ENCODE data around the gene RTP2.

The RTP2 gene

DNA sequence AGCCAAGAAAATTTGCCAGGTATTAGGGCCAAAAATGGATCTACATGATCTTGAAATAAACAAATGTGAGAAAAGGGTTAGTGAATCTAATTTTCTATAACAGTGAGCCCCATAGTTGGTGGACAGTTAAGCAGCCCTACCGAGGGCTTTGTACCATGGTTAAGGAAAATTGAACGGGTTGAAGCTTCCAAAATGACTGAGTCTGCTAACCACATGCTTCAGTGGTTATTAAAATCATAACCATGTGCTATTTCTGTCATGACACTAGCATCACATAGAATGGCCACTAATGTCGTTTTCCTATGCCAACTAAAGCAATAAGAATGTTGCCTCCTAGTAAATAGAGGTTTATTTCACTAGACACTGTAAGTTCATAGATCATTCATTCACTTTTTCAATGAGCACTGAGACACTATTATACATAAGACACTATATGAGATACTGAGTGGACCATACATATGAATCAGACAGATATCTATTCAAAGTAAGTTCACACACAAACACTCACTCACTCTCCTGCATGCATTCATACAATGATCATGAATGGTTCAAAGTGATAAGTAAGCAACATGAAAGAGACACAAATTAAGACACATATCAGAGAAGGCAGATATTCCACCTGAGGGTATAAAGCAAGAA lies 36.5 kb downstream of the RTP2 start:
- no peak for FAIRE-seq

DNA sequence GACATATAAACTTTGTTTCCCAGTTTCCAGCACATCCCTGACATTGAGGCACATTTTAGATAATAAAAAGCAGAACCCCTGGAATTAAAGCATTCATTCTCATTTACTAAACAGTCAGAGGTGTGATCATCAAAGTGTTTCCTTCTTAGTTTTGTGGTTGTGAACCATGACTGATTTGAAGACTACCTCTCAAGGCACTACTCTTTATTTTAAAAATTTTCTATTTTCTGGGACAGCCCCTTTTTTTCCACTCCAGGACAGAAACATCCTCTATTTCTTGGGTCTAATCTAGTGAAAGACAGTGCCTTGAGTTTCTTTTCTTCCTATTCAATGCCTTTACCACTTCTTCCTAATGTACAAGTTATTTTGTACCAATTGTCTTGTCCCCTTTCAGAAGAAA lies 37.3 kb downstream of the RTP2 start:
- no peak for FAIRE-seq

GRCh38 chr3:187662848-187663409 lies 39.4 kb downstream of the RTP2 start:
- FAIRE-seq, result no peak

GRCh38 chr3:187661267-187661666 lies 41.1 kb downstream of the RTP2 start:
- no peak for FAIRE-seq

DNA sequence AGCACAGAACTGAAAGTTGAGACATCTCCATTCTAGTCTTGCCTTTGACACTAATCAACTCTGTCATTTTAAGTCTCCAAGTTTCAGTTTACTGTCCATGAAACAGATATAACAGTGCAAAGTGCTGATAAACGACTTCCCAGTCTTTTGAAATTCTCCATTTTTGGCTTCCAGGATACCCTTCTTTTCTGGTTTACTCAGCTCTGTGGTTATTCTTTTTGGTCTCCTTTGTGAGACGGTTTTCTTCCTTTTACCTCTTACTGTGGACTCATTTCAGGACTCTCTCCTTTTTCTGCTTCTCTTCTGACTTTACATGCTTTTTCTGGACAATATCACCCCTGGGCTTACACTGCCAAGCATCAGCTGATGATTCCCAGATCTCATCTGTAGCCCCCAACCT lies 51.1 kb downstream of the RTP2 start:
- FAIRE-seq, result no peak

Data from TTC549 (cell line).